ENCODE results near the gene COL18A1.
A peak's percentile ranks its signal among the peaks of the same experiment; 100 is the strongest.
"Not testable (repeated sequence)": the region's sequence is repeated elsewhere in the genome, so short reads cannot be mapped to it uniquely, and the experiment has no call there.

Gene COL18A1

DNA sequence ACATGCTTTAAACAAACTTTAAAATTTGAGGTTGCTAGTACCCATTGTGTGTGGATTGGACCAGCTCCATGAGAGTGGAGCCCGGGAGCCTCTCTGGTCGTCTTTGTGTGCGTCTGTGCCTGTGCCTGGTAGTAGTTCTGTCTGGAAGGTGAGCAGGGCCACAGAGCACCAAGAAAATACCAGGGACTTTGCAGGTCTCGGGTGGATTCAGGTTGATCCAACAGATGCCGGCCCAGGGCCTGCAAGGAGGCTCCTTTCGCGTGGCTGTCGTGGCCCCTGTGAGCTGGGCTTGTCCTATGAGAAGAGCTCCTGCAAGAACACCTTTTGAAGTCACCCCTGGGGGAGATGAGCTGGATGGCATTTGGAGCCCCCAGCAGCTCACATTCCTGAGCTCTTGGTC is 28.3 kb downstream of the COL18A1 start:
- no peak overlapping the region for H3K4me3 ChIP-seq
- no peak overlapping the region for H3K27ac ChIP-seq

DNA sequence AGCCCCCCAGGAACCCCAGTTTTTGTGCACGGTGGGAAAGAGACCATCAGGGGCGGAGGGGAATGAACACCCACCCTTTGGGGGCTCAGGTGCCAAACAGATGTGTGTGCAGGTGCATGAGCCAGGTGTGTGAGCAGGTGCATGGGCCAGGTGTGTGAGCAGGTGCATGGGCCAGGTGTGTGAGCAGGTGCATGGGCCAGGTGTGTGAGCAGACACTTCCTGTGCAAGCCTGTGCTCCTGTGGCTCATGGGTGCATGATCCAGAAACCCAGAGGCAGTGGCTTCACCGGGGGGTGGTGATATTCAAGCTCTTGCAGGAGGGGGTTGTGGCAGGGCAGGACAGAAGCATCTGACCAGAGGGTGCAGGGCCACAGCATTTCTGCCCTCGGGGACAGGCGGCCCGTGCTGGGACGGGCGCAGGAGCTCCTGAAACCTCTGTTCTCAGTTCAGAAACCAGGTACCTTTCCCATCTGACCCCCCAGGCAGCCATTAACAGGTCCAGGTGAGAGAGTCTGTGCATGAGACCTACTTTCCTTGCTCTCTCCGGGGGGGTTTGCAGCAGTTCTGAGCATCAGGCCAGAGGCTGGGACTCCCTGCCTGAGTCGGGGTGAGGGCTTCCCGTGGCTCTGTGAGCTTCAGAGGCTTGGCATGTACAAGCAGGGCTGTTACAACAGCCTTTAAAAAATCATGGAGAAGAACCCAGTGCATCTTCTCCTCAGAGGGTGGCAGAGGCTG is 29.1 kb downstream of the COL18A1 start:
- Histone ChIP-seq H3K27ac (no peak overlapping the region), H3K4me3 (no peak overlapping the region)

DNA sequence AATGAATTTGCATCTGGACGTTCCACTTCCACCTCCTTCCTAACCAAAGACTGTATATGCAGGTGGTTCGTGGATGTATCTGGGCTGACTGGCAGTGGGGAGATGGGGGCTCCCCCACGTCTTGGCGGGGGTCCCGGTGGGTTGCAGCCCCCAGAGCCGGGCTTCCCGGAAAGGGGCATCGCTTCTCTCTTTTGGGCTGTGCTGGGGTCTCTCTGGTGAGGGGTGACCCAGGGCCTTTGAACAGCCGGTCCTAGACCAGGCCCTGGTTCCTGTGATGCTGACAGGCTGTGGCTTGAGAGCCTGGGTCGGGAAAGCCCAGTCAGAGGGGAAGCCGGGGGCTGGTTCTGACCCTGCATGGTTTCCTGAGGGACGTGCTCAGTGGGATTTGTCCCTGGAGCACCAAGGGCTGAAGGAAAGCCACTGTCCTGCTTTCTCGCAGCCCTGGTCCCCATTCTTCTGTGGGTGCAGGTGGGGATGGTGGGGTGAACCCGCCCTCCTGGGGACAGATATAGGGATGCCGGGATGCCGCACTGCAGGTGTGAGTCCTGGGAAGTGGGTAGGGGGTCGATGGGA is 29.8 kb downstream of the COL18A1 start:
- Histone ChIP-seq H3K27ac (no peak overlapping the region), H3K4me3 (no peak overlapping the region)

DNA sequence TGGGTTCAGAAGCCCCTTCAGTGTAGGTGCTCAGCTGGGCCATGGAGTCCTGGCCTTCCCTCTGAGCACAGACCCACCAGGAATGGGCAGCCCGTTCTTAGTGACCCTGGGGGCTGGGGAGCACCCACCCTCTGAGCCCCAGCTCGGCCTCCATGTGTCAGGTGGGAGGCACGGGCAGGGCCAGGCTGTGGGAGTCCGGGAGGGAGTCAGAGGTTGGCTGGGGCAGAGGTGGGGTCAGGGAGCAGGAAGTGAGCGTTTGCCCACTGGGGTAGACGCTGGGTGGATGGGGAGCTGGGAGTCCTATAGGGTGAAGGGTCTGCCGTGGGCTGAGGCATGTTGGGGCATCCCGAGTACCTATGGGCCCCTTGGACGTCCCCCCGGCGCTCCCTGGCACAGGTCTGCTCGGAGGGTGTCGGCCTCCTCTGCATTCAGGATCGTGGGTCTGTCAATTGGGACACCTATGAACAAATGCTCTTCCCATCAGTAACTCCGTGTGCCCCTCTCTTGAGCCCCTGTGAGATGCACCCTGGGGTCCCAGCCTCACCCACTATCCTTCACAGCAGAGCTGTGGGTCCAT is 30.5 kb downstream of the COL18A1 start:
- H3K4me3 ChIP-seq = no peak overlapping the region
- H3K27ac ChIP-seq = peak overlapping the region in 5 of 21 experiments; percentile 8 to 73 (median 38)

DNA sequence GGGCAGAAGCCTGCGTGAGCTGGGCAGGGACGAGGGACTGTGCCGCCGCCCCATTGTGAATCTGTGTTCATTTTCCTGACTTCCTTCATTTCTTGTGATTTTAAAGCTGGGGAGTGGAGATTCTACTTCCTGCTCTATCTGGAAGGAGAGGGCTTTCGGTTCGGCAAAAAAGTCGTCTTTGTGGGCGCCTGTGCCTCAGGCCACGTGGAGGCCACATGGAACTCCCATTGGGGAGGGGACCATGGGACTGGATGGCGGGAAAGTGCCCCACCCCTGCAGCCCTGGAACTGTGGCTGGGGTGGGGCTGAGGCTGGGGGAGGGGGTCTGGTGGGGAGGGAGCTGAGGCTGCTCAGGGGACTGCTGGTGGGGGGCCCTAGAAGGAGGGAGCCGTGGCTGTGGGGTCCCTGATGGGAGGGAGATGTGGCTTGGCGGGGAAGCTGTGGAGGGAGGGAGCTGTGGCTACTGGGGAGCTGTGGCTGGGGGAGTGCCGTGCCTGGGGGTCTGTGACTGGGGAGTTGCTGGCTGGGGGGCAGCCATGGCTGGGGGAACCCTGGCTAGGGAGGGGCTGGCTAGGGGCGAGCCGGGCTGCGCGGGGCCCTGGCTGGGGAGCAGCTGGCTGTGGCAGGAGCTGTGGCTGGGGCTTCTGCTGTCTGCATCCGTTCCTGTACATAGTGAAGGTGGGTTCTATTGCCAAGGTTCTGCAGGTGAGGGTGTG is 31.5 kb downstream of the COL18A1 start:
- peak overlapping the region in 8 of 21 experiments; percentile 8 to 73 (median 34) for H3K27ac ChIP-seq
- no peak overlapping the region for H3K4me3 ChIP-seq

DNA sequence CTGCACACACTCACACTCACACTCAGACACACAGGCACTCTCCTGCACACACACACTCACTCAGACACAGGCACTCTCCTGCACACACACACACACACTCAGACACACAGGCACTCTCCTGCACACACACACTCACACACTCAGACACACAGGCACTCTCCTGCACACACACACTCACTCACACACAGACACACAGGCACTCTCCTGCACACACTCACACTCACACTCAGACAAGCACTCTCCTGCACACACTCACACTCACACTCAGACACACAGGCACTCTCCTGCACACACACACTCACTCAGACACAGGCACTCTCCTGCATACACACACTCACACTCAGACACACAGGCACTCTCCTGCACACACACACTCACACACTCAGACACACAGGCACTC is 32.9 kb downstream of the COL18A1 start:
- H3K27ac ChIP-seq, H3K4me3 ChIP-seq: not testable (repeated sequence)

DNA sequence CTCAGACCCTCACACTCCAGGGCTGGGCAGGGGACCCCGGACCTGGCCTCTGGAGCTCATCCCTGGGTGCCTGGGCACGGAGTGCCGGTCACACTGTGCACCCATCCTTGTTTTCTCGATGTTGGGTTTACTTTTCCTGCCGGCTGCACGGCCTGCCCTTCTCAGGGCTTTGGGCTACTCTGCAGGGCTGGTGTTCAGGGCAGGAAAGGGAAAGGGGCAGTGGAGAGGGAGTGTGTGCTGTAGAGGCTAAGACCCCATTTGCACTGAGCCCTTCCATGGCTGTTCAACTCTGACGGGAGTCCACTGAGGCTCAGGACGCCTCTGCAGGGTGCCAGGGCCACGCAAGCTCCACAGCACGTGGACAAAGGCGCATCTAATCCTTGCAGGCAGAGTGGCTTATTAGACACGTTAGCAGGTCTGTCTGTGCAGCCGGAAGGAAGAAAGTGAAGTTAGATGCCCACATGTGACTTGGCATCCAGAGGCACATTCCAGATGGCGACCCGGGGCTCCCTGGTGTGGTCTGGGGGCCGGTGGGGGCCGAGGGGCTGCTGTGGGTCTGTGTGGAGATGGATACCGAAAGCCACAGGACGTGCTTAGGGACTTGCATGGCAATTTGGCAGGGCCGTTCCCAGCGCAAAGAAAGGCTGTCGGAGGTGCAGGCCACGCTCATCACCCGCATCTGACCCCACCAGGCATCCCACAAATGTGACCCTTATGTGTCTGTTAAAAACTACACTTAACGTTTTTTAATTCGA is 33.6 kb downstream of the COL18A1 start:
- H3K4me3 ChIP-seq = peak overlapping the region in 3 of 7 experiments; percentile 21 to 34 (median 29)

DNA sequence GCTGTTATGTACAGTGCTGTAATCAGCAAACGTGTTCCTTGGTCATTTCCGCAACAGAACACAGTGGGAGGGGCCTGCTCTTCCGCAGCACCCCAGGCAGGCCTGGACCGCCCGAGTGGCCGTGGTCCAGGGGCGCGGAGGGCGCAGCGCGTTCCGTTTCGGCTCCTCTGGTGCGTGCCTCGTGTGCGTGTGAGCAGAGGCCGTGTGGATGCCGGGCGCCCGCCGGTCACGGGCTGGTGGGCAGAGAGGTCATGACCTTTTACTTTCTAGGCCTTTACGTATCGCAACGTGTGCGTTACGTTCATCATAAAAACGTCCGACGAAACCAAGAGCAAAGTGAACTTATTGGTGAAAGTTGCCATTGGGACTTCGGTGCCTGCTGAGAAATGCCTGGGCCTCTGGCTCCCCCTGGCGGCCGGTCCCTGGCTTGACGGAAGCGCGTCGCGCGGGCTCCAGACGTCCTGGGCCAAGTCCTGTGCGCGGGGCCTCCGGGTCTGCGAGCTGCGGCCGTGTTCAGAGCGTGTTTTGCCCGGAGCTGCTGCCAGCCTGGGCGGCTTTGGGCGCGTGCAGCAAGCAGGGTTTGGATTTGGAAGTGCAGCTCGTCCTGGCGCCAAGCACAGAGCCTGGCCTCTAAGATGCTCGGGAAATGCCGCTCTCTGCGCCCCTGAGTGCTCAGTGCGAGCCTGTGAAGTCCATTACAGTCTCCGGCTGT is 34.4 kb downstream of the COL18A1 start:
- H3K4me3 ChIP-seq = peak overlapping the region in 4 of 7 experiments; percentile 17 to 34 (median 25)

More for the DNA sequence above, 33.6 kb downstream of the COL18A1 start:
- peak overlapping the region in 16 of 21 experiments; percentile 22 to 78 (median 68) for H3K27ac ChIP-seq

DNA sequence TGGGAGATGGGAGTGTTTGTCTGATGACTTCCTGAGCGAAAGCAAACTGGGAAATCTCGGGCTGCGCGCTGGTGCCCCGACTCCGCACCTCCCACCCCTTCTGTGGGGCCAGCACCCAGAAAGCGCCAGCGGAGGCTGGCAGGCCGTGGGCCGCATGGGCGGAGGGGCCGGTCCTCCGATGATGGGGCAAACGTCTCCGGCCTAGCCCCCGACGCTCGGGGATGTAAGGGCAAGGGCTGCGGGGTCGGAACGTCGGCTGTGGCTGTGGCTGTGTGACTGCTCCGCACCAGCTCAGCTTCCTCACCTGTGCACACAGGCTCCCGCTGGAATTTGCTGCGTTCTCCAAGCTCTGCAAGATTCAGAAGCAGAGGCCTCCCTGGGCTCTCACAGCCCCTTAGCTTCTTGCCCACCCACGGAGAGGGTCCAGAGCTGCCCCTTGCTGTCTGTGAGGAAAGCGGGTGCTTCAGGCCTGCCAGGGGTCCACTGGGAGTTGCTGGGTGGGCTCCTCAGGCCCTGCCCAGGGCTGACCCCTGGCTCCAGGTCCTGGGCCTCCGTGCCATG is 35.0 kb downstream of the COL18A1 start:
- Histone ChIP-seq H3K4me3 (peak overlapping the region in 1 of 7 experiments; percentile 34), H3K27ac (peak overlapping the region in 5 of 21 experiments; percentile 54 to 77 (median 72))

More for the DNA sequence above, 34.4 kb downstream of the COL18A1 start:
- peak overlapping the region in 17 of 21 experiments; percentile 22 to 78 (median 66) for H3K27ac ChIP-seq

DNA sequence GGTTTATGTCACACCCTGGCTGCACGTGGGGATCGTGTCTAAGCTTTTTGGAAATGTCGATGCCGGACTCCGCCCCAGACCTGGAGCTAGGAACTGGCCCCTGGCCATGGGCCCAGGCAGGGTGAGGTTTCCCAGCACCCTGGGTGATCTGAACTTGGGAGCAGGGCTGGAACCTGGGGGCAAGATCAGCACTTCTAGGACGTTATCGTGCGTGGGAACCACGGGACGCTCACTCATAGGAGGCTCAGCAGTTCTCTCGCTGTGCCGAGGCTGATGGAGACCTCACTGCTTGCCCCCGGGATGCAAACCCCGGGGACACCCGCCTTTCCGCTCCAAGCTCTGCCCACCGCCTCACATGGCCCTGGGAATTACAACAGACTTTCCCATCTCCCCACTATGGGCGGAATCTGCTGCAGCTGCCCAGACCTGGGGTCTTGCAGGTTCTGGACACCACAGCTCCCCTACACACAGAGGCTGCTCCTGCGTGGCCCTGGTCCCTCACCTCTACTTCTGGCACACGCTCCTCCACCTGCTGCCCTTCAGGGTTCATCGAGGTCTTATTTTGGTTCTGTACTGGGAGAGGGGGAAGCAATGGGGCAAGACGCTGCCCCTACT is 35.9 kb downstream of the COL18A1 start:
- H3K27ac ChIP-seq = no peak overlapping the region
- no peak overlapping the region for H3K4me3 ChIP-seq

DNA sequence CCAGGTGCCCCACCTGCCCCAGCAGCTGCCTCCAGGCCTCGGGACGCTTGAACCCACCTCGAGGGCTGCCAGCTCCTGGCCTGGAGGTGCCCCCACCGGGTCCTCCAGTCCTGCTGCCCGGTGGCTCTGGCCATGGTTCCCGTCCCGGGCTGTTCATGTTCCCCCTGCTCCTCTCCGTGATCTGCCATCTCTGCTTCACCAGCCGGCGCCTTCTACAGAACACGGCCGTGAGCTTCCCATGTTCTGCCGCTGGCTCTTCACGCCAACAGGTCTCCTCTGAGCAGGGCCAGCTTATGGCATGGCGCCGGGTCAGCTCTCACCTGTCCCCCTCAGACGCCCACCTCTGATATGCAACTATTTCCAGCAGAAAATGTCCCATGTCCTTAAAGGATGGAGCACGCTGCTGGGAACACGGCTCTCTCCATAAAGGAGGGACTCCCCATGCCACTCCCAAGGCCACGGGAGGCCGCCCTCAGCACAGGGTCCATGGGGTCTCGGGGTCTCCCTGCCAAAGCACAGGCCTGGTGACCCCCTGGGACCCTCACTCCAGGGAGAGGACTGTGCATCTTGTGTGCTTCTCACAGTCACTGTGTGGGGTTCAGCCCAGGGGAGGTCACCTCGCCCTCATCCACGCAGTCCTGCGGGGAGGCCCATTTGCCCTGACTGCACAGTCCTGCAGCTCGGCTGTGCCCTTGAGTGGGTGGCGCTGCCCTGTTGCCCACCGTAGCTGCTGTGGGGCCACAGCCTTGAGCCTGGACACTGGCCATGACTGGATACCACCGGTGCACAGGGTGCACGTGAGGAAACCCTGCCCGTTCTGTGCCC is 36.7 kb downstream of the COL18A1 start:
- Histone ChIP-seq H3K4me3 (no peak overlapping the region), H3K27ac (no peak overlapping the region)

DNA sequence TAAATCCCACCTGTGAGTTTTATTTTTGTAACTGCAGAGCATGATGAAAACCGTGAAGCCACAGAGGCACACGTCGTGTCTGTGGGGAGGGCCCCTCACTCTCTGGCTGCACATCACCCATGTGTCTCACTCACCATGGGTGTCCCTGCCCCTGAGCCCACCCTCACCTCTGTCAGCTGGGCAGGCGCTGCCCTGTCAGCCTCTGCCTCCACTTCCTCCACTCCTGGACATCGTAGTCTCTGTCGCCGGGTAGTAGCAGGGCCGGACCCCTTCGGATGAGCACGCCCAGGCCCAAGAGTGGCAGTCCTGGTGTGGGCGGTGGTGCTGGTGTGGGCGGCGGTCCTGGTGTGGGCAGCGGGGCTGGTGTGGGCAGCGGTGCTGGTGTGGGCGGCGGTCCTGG is 37.3 kb downstream of the COL18A1 start:
- H3K27ac ChIP-seq = no peak overlapping the region
- no peak overlapping the region for H3K4me3 ChIP-seq

DNA sequence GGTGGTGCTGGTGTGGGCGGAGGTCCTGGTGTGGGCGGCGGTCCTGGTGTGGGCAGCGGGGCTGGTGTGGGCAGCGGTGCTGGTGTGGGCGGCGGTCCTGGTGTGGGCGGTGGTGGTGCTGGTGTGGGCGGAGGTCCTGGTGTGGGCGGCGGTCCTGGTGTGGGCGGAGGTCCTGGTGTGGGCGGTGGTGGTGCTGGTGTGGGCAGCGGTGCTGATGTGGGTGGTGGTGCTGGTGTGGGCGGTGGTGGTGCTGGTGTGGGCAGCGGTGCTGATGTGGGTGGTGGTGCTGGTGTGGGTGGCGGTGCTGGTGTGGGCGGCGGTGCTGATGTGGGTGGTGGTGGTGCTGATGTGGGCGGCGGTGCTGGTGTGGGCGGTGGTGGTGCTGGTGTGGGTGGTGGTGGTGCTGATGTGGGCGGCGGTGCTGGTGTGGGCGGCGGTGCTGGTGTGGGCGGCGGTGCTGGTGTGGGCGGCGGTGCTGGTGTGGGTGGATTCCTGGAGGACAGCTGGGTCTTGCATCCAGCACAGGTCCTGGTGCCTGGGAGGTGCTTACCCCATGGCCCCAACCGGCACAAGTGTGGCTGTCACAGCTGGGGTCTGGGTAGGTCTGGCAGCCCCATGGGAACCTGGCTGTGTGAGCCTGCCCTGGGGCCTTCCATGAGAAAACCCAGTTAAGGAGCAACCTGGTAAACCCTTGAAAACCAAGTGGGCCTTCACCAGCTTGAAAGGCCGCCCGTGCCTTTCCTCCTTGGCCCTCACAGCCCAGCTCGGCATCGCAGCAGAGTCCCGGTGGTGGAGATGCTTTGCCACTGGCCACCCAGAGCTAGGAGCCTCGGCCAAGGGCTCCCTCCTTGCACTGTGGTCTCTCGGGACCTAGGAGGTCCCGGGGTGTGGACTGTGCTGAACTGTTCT is 38.0 kb downstream of the COL18A1 start:
- not testable (repeated sequence) for H3K27ac ChIP-seq, H3K4me3 ChIP-seq

DNA sequence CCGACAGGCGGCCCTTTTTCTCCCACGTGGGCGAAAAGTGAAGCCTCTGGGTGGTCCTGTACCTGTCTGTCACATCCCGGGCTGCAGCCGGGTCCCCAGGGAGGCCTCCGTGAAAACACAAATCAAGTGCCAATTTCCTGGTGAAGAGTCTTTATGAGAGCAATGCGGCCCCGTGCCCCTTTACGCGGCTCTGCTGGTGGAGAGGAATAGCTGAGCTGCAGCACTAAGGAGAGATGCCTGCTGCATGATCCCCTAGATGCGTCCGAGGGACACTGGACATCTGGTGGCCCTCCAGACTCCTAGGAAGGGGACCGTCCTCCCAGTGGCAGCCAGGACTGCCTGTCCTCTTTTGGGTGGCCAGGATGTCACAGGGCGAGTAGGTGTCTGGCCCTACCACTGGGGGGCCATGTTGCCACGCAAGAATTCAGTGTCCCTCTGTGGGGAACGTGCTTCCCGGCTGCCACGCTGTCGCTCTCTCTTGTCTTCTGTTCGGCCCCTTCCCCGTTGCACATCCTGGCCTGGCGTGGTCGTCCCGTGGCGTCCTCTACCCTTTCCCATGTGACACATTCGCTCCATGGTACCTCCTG is 38.7 kb downstream of the COL18A1 start:
- Histone ChIP-seq H3K27ac (no peak overlapping the region), H3K4me3 (no peak overlapping the region)

DNA sequence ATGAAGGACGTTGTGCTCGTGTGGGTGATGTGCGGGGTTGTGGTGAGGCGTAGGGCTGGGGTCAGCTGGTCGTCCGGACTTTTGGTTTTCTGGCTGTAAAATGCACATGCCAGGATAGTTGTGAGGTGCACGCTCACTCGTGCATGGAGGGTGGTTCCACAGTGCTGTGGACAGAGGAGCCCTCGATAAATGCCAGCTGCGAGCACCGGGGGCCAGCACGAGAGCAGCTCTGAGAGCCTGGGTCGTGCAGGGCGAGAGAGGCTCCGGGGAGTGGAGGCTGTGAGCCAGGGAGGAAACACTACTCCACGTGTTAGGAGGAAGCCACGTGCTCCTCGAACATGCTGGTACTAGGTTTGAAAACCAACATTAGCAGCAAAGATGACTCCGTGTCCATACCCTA is 39.4 kb downstream of the COL18A1 start:
- Histone ChIP-seq H3K27ac (no peak overlapping the region), H3K4me3 (no peak overlapping the region)

DNA sequence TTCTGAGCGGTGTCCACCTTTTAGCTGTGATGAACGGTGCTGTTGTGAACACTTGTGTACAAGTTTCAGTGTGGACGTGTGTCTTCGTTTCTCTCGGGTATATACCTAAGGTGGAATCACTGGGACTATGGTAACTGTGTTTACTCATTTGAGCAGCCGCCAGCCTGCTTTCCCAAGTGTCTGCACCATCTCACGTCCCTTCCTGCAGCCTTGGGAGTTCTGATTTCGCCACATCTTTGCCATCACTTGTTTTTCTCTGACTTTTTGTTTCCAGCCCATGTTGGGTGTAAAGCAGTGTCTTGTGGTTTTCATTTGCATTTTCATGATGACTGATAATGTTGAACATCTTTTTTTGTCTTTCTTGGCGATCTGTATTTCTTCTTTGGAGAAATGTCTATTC is 40.4 kb downstream of the COL18A1 start:
- no peak overlapping the region for H3K4me3 ChIP-seq
- H3K27ac ChIP-seq = no peak overlapping the region

All from skin epidermis (tissue), 12 donors.